Measurements from ENCODE around the gene MEGF6.

- TF ChIP-seq, protein P1, sequence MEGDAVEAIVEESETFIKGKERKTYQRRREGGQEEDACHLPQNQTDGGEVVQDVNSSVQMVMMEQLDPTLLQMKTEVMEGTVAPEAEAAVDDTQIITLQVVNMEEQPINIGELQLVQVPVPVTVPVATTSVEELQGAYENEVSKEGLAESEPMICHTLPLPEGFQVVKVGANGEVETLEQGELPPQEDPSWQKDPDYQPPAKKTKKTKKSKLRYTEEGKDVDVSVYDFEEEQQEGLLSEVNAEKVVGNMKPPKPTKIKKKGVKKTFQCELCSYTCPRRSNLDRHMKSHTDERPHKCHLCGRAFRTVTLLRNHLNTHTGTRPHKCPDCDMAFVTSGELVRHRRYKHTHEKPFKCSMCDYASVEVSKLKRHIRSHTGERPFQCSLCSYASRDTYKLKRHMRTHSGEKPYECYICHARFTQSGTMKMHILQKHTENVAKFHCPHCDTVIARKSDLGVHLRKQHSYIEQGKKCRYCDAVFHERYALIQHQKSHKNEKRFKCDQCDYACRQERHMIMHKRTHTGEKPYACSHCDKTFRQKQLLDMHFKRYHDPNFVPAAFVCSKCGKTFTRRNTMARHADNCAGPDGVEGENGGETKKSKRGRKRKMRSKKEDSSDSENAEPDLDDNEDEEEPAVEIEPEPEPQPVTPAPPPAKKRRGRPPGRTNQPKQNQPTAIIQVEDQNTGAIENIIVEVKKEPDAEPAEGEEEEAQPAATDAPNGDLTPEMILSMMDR (IDR thresholded peaks at IDR 0.05) = no peak
- TF ChIP-seq POLR2A (IDR thresholded peaks at IDR 0.05) = no peak
These were observed at the start of gene MEGF6 for GRCh38 chr1:3611170-3612019.
